ENCODE measurements around the gene IMMP2L. TPM values are rescaled to one million over a fixed set of nuclear protein-coding genes. Genes with fewer than 3 reads are reported as not detected.

Gene IMMP2L
- polyA plus RNA-seq, 1 donor (not counting 4 experiments of a cell fraction or from before 2014, with no cell fraction given): 14.1 TPM

DNA sequence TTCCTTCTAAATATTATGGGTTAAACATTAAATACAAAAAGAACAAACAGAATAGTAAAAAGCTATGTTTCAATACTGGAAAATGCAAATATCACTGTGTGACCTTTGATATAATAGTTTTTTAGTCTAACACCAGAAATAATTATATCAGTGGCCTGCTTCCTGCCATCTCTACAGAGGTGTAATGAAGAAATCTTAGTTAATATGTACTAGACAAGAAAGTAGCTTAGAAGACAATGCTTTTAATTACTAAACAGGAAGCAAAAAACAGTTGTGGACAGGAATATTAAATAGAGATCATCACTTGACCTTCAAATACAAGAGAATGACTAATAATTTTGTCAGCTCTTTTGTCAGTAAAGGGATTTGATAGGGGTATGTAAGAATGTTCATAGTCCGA, 518.7 kb downstream of the IMMP2L start:
- no peaks in the 10 kb centered on the region for H3K36me3 ChIP-seq (ENCODE audit: control insufficient read depth in 2 of 2, extremely low read depth in 1 of 2, insufficient read depth in 2 of 2, low read length in 2 of 2)
- H3K4me3 ChIP-seq (ENCODE audit: control insufficient read depth in 2 of 3, extremely low read depth in 1 of 3, insufficient read depth in 2 of 3, low read depth in 1 of 3, low read length in 3 of 3): no peak overlapping the region
- H3K79me2 ChIP-seq (ENCODE audit: control insufficient read depth, insufficient read depth, low read length): no peaks in the 10 kb centered on the region
- H3K9me3 ChIP-seq (ENCODE audit: control insufficient read depth, low read depth, low read length): no peaks in the 10 kb centered on the region
- no peak for FAIRE-seq
- H3K9me1 ChIP-seq (ENCODE audit: control insufficient read depth, extremely low read depth, insufficient read depth, low read length): no peaks in the 10 kb centered on the region
- H3K9ac ChIP-seq (ENCODE audit: control insufficient read depth, extremely low read depth, insufficient read depth, low read length): no peak overlapping the region
- H3K27me3 ChIP-seq (ENCODE audit: control insufficient read depth, extremely low read depth, insufficient read depth, low read length): no peaks in the 10 kb centered on the region
- H3K4me2 ChIP-seq (ENCODE audit: control insufficient read depth, extremely low read depth, insufficient read depth, low read depth, low read length): no peak overlapping the region
- no peak for TF ChIP-seq EZH2 (IDR thresholded peaks at IDR 0.05; ENCODE audit: low read length)
- TF ChIP-seq, protein P1, sequence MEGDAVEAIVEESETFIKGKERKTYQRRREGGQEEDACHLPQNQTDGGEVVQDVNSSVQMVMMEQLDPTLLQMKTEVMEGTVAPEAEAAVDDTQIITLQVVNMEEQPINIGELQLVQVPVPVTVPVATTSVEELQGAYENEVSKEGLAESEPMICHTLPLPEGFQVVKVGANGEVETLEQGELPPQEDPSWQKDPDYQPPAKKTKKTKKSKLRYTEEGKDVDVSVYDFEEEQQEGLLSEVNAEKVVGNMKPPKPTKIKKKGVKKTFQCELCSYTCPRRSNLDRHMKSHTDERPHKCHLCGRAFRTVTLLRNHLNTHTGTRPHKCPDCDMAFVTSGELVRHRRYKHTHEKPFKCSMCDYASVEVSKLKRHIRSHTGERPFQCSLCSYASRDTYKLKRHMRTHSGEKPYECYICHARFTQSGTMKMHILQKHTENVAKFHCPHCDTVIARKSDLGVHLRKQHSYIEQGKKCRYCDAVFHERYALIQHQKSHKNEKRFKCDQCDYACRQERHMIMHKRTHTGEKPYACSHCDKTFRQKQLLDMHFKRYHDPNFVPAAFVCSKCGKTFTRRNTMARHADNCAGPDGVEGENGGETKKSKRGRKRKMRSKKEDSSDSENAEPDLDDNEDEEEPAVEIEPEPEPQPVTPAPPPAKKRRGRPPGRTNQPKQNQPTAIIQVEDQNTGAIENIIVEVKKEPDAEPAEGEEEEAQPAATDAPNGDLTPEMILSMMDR (optimal IDR thresholded peaks at IDR 0.05 in 1 of 3, IDR thresholded peaks at IDR 0.05 in 1 of 3, conservative IDR thresholded peaks at IDR 0.05 in 1 of 3; ENCODE audit: extremely low read depth in 1 of 3, insufficient read depth in 2 of 3, low read length in 3 of 3): no peak
- no peaks in the 10 kb centered on the region for H3K4me1 ChIP-seq (ENCODE audit: control insufficient read depth, extremely low read depth, insufficient read depth, low read length)
- no peak for DNase-seq (ENCODE audit: low read depth, low spot score)
- H4K20me1 ChIP-seq (ENCODE audit: control insufficient read depth, extremely low read depth, insufficient read depth, low read length): no peaks in the 10 kb centered on the region
- no peak overlapping the region for H3K27ac ChIP-seq (ENCODE audit: control insufficient read depth, insufficient read depth, low read length)
- dilution Hi-C loops (cut with MboI; ENCODE audit: extremely low pct_ligation_motif_present, low sequenced_read_pairs): no loop called here
- no peak overlapping the region for H2AFZ ChIP-seq (ENCODE audit: control insufficient read depth, low read length)

GRCh38 chr7:111042842-111043241, 519.5 kb downstream of the IMMP2L start:
- Histone ChIP-seq H3K36me3 (ENCODE audit: control insufficient read depth in 2 of 2, extremely low read depth in 1 of 2, insufficient read depth in 2 of 2, low read length in 2 of 2) (no peaks in the 10 kb centered on the region), H3K4me1 (ENCODE audit: control insufficient read depth, extremely low read depth, insufficient read depth, low read length) (no peaks in the 10 kb centered on the region), H3K4me2 (ENCODE audit: control insufficient read depth, extremely low read depth, insufficient read depth, low read depth, low read length) (no peak overlapping the region), H3K9me3 (ENCODE audit: control insufficient read depth, low read depth, low read length) (no peaks in the 10 kb centered on the region), H3K4me3 (ENCODE audit: control insufficient read depth in 2 of 3, extremely low read depth in 1 of 3, insufficient read depth in 2 of 3, low read depth in 1 of 3, low read length in 3 of 3) (no peak overlapping the region), H3K9ac (ENCODE audit: control insufficient read depth, extremely low read depth, insufficient read depth, low read length) (no peak overlapping the region), H3K9me1 (ENCODE audit: control insufficient read depth, extremely low read depth, insufficient read depth, low read length) (no peaks in the 10 kb centered on the region), H4K20me1 (ENCODE audit: control insufficient read depth, extremely low read depth, insufficient read depth, low read length) (no peaks in the 10 kb centered on the region), H2AFZ (ENCODE audit: control insufficient read depth, low read length) (no peak overlapping the region), H3K27ac (ENCODE audit: control insufficient read depth, insufficient read depth, low read length) (no peak overlapping the region), H3K79me2 (ENCODE audit: control insufficient read depth, insufficient read depth, low read length) (no peaks in the 10 kb centered on the region), H3K27me3 (ENCODE audit: control insufficient read depth, extremely low read depth, insufficient read depth, low read length) (no peaks in the 10 kb centered on the region)
- no peak for TF ChIP-seq EZH2 (IDR thresholded peaks at IDR 0.05; ENCODE audit: low read length)
- TF ChIP-seq, protein P1 (optimal IDR thresholded peaks at IDR 0.05 in 1 of 3, IDR thresholded peaks at IDR 0.05 in 1 of 3, conservative IDR thresholded peaks at IDR 0.05 in 1 of 3; ENCODE audit: extremely low read depth in 1 of 3, insufficient read depth in 2 of 3, low read length in 3 of 3): no peak
- DNase-seq (ENCODE audit: low read depth, low spot score) (no peak), FAIRE-seq (no peak)
- dilution Hi-C loops (cut with MboI; ENCODE audit: extremely low pct_ligation_motif_present, low sequenced_read_pairs): no loop called here

Measured in keratinocyte (primary cell).